ENCODE data around the gene LILRB4.
"Not testable (repeated sequence)": the region's sequence is repeated elsewhere in the genome, so short reads cannot be mapped to it uniquely, and the experiment has no call there.

Gene LILRB4

DNA sequence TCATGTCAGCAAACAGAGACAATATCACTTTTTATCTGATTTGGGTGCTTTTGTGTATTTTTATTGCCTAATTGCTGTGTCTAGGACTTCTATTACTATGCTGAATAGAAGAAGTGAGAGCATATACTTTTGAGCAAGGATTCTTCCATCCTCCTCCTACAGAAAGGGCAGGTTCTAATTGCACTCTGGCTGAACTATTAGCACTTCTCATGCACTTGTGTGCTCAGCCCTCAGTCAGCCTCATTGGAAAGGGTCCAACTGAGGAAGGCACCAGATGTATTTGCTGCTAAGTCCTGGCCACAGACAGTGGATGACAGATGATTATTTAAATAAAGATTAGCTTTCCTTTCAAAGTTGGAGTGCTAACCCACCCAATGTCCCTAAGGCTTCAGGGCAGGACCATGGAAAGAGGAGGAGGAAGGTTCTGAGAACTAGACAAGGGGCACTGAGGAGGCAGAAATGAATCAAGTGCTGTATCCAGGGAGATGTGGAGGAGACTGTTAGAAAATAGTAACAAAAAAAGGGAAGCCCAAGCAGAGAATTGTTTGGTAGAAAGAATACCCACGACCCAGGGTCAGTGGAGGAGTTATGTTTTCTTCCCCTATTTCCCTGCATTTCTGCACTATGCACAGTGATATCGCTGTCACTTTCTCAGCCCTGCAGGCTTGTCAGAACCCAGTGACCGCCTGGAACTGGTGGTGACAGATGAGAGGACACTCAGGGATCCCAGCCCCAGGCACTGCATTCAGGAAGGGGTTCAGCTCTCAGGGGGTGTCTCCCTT, 8.0 kb downstream of the LILRB4 start:
- DNase-seq (ENCODE audit: low read depth): no peak
- TF ChIP-seq MYC (IDR thresholded peaks at IDR 0.05; ENCODE audit: low read depth, low read length): no peak
- TF ChIP-seq, protein P1, sequence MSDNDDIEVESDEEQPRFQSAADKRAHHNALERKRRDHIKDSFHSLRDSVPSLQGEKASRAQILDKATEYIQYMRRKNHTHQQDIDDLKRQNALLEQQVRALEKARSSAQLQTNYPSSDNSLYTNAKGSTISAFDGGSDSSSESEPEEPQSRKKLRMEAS (IDR thresholded peaks at IDR 0.05; ENCODE audit: low read depth, low read length): no peak
- TF ChIP-seq POLR2A (IDR thresholded peaks at IDR 0.05; ENCODE audit: extremely low read depth, insufficient read length): no peak
- TF ChIP-seq, protein P2, sequence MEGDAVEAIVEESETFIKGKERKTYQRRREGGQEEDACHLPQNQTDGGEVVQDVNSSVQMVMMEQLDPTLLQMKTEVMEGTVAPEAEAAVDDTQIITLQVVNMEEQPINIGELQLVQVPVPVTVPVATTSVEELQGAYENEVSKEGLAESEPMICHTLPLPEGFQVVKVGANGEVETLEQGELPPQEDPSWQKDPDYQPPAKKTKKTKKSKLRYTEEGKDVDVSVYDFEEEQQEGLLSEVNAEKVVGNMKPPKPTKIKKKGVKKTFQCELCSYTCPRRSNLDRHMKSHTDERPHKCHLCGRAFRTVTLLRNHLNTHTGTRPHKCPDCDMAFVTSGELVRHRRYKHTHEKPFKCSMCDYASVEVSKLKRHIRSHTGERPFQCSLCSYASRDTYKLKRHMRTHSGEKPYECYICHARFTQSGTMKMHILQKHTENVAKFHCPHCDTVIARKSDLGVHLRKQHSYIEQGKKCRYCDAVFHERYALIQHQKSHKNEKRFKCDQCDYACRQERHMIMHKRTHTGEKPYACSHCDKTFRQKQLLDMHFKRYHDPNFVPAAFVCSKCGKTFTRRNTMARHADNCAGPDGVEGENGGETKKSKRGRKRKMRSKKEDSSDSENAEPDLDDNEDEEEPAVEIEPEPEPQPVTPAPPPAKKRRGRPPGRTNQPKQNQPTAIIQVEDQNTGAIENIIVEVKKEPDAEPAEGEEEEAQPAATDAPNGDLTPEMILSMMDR (IDR thresholded peaks at IDR 0.05; ENCODE audit: low read depth, low read length): no peak
- H3K4me3 ChIP-seq (ENCODE audit: low read depth, low read length): no peak overlapping the region

DNA sequence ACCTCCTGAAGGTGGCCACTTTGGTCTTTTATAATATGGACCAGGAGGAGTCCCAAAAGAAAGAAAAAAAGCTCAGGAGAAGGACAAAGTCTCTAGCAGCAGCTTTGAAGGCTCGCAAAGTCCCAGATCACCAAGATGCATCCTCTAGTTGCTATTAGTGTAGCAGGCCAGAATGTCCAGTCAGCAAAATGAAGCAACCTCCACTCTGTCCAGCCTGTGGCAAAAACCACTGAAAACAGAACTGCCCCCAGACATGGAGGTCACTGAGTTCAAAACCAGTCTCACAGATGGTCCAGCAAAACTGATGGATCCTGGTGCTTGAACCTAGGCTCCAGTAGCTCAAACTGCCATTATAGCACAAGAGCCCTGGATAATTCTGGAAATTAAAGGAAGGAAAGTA, 10.4 kb downstream of the LILRB4 start:
- no peak overlapping the region for H3K4me3 ChIP-seq (ENCODE audit: low read depth, low read length)
- no peak for TF ChIP-seq MYC (IDR thresholded peaks at IDR 0.05; ENCODE audit: low read depth, low read length)
- TF ChIP-seq POLR2A (IDR thresholded peaks at IDR 0.05; ENCODE audit: extremely low read depth, insufficient read length): no peak
- TF ChIP-seq, protein P1 (IDR thresholded peaks at IDR 0.05; ENCODE audit: low read depth, low read length): no peak
- TF ChIP-seq, protein P2 (IDR thresholded peaks at IDR 0.05; ENCODE audit: low read depth, low read length): no peak
- DNase-seq (ENCODE audit: low read depth): no peak

DNA sequence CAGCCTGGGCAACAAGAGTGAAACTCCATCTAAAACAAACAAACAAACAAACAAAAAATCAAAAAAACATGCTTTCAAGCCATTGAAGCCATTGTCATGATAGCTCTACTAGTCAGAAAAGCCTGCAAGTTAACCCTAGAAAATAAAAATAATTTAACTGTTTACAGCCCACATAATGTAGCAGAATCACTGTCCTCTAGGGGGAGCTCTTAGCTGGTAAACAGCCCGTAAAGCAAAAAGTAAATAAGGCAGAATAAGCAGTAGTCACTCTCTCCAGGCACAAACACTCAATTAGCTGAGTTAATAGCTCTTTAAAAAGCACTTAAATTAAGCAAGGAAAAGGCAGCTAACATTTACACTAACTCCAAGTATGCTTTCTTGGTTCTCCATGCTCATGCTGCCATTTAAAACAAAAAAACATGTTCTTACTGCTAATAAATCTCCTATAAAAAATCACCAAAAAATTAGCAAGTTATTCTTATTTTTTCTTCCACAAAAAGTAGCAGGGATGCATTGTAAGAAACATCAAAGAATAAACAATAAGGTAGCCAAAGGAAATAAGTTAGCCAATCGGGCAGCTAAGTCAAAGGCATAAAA, 11.3 kb downstream of the LILRB4 start:
- H3K4me3 ChIP-seq (ENCODE audit: low read depth, low read length): no peak overlapping the region
- DNase-seq (ENCODE audit: low read depth): peak; percentile 61
- TF ChIP-seq, protein P1 (IDR thresholded peaks at IDR 0.05; ENCODE audit: low read depth, low read length): no peak
- TF ChIP-seq, protein P2 (IDR thresholded peaks at IDR 0.05; ENCODE audit: low read depth, low read length): peak; percentile 59
- TF ChIP-seq MYC (IDR thresholded peaks at IDR 0.05; ENCODE audit: low read depth, low read length): no peak
- TF ChIP-seq POLR2A (IDR thresholded peaks at IDR 0.05; ENCODE audit: extremely low read depth, insufficient read length): no peak

DNA sequence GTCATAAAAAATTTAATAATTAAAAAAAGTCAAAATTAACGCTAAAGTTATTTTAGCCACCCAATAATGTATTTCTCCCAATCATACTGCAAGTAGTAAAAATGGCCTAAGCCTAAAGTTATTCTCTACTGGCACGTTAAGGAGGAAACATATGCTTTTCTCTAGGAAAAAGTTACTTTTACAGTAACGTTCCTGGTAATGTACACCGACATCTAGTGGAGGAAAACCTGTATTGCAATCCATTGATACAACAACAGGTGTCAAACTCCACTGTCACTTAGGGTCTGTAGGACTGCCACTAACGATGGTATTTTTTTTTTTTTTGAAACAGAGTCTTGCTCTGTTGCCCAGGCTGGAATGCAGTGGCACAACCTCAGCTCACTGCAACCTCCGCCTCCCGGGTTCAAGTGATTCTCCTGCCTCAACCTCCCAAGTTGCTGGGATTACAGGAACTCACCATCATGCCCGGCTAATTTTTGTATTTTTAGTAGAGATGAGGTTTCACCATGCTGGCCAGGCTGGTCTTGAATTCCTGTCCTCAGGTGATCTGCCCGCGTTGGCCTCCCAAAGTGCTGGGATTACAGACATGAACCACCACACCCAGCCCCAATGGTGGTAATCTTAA, 13.5 kb downstream of the LILRB4 start:
- TF ChIP-seq, protein P2 (IDR thresholded peaks at IDR 0.05; ENCODE audit: low read depth, low read length): peak; percentile 75
- not testable (repeated sequence) for H3K4me3 ChIP-seq (ENCODE audit: low read depth, low read length)
- DNase-seq (ENCODE audit: low read depth): peak; percentile 43

DNA sequence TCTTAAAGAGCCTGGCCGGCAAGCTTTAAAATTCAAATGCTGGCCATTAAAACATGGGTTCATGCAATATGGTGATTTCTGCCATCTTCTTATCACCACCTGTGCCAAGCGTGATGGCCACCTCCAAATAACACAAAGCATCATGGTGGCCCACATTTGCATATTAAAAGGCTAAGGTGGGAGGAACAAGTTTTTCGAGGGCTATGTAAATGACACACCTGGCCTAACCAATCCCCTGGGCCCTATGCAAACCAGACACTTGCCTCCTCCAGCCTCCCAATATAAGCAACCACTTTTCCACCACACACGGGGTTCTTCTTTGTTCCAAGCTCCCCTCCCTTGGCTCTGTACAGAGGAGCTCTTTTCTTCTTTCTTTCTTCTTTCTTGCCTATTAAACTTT, 14.4 kb downstream of the LILRB4 start:
- no peak for DNase-seq (ENCODE audit: low read depth)
- TF ChIP-seq, protein P2 (IDR thresholded peaks at IDR 0.05; ENCODE audit: low read depth, low read length): no peak
- TF ChIP-seq MYC (IDR thresholded peaks at IDR 0.05; ENCODE audit: low read depth, low read length): no peak
- TF ChIP-seq POLR2A (IDR thresholded peaks at IDR 0.05; ENCODE audit: extremely low read depth, insufficient read length): no peak
- TF ChIP-seq, protein P1 (IDR thresholded peaks at IDR 0.05; ENCODE audit: low read depth, low read length): no peak

DNA sequence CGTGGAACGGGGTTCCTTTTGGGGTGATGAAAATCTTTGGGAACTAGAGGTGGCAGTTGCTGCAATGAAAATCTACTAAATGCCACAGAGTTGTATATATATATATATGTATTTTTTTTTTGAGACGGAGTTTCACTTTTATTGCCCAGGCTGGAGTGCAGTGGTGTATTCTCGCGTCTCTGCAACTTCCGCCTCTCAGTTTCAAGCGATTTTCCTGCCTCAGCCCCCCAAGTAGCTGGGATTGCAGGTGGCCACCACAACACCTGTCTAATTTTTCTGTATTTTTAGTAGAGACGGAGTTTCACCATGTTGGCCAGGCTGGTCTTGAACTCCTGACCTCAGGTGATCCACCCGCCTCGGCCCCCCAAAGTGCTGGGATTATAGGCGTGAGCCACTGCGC, 18.8 kb downstream of the LILRB4 start:
- not testable (repeated sequence) for H3K4me3 ChIP-seq (ENCODE audit: low read depth, low read length); DNase-seq (ENCODE audit: low read depth)

More for the DNA sequence above, 14.4 kb downstream of the LILRB4 start:
- H3K4me3 ChIP-seq (ENCODE audit: low read depth, low read length): no peak overlapping the region
